Measurements from ENCODE around the gene SLC27A2.

SLC27A2 gene

DNA sequence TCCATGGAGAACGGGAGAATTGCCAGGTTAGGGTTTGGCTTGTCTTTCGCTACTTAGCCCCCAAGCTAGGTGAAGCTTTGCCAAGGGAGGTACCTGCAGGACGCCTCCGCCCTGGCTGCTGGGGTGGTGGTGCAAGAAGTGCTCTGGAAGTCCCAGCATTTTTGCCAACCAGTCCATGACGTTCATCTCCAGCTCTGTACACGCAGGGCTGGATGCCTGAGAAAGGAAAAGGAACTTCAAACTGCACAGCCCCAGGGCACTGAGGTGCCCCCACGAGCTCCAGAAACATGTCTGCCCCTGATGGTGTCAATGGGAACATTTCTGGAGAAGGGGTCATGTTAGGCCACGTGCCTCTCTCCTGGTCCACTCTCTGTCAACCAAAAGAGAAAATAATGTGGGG is 75.3 kb downstream of the SLC27A2 start:
- no peak overlapping the region for H3K4me3 ChIP-seq (ENCODE audit: low read depth, low read length)
- no peak for DNase-seq (ENCODE audit: low read depth)

DNA sequence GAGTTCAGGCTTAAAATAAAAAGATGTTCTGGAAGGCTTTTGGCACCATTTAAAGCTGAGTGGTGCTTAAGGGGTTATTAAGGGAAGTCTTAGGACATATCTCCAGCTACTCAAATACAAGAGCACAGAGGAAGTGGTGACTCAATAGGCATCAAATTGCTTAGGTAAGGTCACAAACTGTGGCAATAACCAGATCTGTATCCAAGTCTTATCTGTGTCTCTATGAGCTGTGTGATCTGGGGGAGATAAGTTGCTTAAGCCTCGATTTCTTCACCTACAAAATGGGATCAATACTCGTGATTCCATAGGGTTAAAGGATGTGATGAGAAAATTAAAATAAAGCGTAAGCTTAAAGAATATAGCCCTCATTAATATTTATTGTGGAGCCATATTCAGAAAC is 75.9 kb downstream of the SLC27A2 start:
- no peak overlapping the region for H3K4me3 ChIP-seq (ENCODE audit: low read depth, low read length)
- peak; percentile 50 for DNase-seq (ENCODE audit: low read depth)

DNA sequence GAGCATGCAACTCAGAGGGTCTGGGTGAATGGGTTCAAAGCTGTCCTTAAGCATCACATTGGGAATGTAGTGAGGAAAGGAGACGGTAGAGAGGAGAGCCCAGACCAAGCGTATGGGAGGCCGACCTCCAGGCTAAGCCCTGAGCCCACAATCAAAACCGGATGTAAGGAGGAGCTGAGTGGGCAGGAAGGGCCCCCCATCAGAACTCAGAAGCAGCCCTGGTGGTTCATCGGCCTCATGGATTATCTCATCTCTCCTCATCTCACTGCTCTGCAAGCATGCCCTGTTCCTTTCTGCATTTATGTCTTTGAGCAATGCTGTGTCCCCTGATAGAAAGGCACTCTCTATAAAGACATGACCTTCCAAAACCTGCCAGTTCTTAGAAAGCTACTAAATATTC is 77.3 kb downstream of the SLC27A2 start:
- H3K4me3 ChIP-seq (ENCODE audit: low read depth, low read length): no peak overlapping the region
- no peak for DNase-seq (ENCODE audit: low read depth)

DNA sequence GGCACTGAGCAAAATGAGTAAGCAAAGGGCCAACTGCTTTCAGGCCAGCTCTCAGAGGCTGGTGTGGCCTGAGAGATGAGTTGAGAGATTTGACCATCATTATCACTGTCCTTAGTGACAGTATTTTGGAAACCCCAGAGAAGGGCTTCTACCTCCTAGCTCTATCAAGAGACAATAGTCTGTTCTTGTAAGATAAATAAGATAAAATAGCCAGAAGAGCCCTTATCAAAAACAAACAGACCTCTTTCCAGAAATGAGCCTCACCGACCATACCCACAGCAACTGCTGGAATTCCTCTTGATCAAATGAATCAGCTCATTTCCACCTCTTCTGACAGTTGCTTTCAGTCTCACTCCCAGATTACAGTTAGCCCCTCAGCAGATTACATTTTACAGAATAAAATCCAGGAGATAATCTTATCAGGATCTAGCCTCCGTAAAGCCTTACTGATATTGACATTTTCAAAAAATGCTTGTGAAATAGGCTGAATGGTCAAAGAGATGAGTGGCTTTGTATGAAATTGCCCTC is 79.0 kb downstream of the SLC27A2 start:
- no peak overlapping the region for H3K4me3 ChIP-seq (ENCODE audit: low read depth, low read length)
- DNase-seq (ENCODE audit: low read depth): no peak

DNA sequence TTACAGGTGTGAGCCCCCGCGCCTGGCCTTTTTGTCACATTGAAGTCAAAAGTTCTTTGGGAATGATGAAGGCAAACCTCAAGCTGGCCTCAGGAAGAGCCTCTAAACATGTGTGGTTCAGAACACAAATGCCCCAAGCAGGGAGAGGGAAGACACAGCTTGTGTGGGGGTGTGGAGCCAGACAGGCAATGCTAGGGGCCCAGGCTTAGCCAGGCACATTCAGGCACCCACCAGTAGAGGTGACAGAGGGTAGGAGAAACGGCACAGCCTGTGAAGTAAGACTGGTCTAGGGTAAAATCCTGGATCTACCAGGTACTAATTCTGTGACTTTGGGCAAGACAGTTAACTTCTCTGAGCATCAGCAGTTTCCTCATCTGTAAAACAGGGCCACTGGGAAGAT is 80.0 kb downstream of the SLC27A2 start:
- no peak for DNase-seq (ENCODE audit: low read depth)
- no peak overlapping the region for H3K4me3 ChIP-seq (ENCODE audit: low read depth, low read length)

DNA sequence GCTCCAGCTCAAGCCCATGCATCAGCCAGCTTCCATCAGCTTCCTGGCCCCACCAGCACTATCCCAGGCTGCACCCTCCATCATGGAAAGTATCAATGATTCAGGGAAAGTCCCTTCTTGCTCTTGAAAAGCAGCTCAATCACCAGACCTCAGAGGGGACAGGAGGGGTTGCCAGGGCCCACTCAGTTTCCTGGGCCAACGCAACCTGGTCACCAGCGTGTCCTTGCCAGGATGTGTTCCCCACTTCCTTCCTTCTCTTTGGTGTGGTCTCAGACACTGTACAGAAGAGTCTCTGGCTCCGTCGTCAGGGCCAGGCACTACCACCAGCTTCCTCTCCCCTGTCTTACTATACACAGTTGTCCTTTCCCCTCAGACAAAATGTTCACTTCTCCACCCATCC is 80.5 kb downstream of the SLC27A2 start:
- no peak overlapping the region for H3K4me3 ChIP-seq (ENCODE audit: low read depth, low read length)
- DNase-seq (ENCODE audit: low read depth): no peak

DNA sequence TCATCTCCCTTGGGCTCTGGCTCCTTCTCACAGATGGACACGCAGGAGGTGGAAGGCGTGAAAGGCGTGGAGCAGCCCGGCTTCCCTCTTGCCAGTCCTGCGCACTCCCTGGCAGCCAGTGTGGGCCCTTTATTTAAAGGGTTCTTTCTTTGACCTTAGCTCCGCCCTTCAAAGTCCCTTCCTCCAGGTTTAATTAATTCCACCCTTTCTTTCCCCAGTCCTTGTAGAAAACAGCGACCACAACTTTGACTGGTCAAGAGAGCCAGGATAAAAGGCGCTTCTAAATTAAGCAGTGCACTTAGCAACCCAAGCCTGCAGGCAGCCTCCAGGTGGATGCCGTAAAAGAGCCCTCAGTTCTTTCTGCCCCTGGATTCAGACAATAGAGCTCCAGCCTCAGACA is 83.6 kb downstream of the SLC27A2 start, which contains the start of gene HDC:
Gene HDC, minus strand, starts transcription at position 107 of the 400 bp plus-strand sequence. Its CDS starts 103 bp downstream, at position 4.
- DNase-seq (ENCODE audit: low read depth): no peak
- H3K4me3 ChIP-seq (ENCODE audit: low read depth, low read length): no peak within 1 kb of the TSS

DNA sequence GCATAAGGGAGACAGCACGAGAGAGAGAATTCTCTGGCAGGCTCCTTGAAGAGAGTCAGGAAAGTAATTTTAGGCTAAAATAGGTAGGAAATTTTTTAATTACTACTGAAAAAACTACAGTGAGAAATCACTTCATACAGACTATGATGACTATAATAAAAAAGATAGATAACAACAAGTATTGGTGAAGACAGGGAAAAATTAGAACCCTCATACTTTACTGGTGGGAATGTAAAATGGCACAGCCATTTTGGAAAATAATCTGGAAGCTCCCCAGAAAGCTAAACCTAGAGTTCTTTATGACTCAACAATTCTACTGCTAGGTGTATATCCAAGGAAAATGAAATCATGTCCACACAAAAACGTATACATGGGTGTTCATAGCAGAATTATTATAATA is 85.6 kb downstream of the SLC27A2 start:
- no peak overlapping the region for H3K4me3 ChIP-seq (ENCODE audit: low read depth, low read length)
- no peak for DNase-seq (ENCODE audit: low read depth)

DNA sequence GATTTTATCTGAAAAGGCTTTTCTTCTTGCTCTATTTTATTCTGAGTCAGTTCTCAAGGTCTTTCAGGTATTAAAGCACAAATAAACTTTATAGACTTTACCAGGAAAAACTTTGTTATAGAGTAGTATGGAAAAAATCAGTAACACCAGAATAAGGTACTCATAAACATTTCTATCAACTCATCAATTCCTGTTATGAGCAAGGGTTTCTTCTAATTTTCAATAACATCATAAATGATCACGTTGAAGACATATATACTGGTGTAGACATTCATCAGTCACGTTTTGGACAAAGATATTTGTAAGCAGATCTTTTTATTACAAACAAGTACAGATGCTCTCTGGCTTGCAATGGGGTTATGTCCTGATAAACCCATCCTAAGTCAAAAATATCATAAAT is 93.1 kb downstream of the SLC27A2 start:
- H3K4me3 ChIP-seq (ENCODE audit: low read depth, low read length): no peak overlapping the region
- no peak for DNase-seq (ENCODE audit: low read depth)

DNA sequence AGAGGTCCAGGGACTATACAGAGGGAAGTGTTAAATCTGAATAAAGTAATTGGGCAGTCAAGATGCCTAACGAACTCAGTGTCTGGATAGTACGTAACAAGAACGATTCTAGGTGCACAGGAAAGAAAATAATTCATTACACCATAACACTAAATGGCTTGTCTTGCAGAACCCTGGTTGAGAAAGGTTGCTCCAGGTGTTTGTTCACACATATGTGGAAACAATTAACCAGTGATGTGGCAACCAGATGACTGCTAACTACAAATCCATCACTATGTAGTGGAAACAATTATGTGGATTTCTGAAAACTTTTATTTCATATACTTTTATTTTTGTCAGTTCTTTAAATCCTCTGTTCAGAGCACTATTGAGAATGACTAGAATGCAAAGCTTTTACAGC is 93.9 kb downstream of the SLC27A2 start:
- H3K4me3 ChIP-seq (ENCODE audit: low read depth, low read length): no peak overlapping the region
- DNase-seq (ENCODE audit: low read depth): no peak

DNA sequence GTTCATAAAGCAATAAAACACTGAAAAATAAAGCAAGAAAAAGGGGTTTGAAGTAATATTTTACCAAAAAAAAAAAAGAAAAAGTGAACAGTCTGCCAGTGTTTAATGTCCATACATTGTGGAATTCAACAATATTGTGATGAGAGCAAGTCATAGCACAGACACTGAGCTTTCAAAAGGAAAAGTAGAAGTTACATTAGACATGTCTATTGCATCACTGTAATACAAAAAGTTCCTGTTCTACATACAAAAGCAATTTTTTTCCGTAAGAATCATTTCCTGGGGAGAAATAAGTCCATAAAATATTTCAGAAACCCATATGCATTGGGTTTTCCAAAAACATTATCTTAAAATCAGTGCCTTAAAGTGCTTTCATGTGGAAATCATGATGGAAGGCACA is 95.4 kb downstream of the SLC27A2 start:
- no peak for DNase-seq (ENCODE audit: low read depth)
- H3K4me3 ChIP-seq (ENCODE audit: low read depth, low read length): no peak overlapping the region

DNA sequence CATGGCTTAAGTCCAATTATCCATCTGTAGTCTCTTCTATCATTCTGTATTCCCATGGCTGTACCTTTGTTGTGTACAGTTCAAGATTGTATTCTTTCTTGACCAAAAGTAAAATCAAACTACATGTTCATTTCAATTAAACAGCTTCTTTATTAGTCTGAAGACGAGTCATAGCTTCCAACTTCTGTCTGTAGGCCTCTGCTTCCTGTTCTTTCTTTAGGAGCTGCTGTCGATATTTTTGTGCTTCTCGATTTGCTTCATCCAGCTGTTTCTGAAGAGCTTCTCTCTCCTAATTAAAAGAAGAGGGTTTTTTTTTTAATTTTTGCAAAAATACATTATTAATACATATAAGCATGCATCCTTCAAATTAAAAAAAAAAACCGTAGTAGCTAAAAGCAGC is 96.5 kb downstream of the SLC27A2 start:
- no peak for DNase-seq (ENCODE audit: low read depth)
- no peak overlapping the region for H3K4me3 ChIP-seq (ENCODE audit: low read depth, low read length)

DNA sequence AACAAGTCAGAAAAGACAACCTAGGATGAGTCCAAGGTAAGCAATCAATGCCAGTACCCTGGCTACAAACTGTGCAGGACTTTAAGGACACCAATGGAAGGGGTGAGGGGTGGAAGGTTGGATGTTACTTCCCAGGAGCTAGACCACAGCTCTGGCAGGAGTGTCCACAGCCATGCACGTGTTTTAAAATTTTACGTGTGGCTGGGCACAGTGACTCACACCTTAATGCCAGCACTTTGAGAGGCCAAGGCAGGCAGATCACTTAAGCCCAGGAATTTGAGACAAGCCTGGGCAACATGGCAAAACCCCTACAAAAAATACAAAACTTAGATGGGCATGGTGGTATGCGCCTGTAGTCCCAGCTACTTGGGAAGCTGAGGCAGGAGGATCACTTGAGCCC is 98.3 kb downstream of the SLC27A2 start:
- no peak overlapping the region for H3K4me3 ChIP-seq (ENCODE audit: low read depth, low read length)

DNA sequence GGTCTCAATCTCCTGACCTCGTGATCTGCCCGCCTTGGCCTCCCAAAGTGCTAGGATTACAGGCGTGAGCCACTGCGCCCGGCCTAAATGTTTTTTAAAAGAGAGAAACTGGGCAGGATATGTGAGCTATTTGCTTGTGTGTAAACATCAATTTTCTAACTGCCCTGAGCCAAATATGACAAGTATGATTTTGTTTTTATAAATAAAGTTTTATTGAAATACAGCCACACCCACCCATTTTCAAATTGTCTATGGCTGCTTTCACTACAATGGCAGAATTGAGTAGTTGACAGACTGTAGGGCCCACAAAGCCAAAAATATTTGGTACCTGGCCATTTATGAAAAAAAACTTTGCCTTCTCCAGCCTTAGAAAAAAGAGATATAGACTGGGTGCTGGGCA is 99.4 kb downstream of the SLC27A2 start:
- no peak for DNase-seq (ENCODE audit: low read depth)

More for the DNA sequence above, 98.3 kb downstream of the SLC27A2 start:
- no peak for DNase-seq (ENCODE audit: low read depth)

More for the DNA sequence above, 99.4 kb downstream of the SLC27A2 start:
- no peak overlapping the region for H3K4me3 ChIP-seq (ENCODE audit: low read depth, low read length)
